ENCODE measurements around the gene MFSD6.

The MFSD6 gene

GRCh38 chr2:190526105-190526750 lies 118.1 kb downstream of the MFSD6 start:
- no peaks in the 10 kb centered on the region for H3K4me1 ChIP-seq (ENCODE audit: control insufficient read depth, insufficient read depth, low read length)
- CTCF ChIA-PET: interaction anchor here (0.6 kb wide), 1 partner anchor 253 kb away, joined by 3 read pairs; no protein-coding TSS in a partner anchor
- H3K27ac ChIP-seq (ENCODE audit: extremely low read depth, low read depth, low read length): no peak overlapping the region
- no peak for TF ChIP-seq ZNF629 (tag by site-specific recombination; IDR thresholded peaks at IDR 0.05)
- no peak for TF ChIP-seq HOXC10 (CRISPR knock-in tag; IDR thresholded peaks at IDR 0.05)
- TF ChIP-seq CTCF (tag by site-specific recombination; IDR thresholded peaks at IDR 0.05): no peak
- H3K4me3 ChIP-seq (ENCODE audit: low read depth, low read length): no peak overlapping the region
- no peaks in the 10 kb centered on the region for H3K36me3 ChIP-seq (ENCODE audit: control insufficient read depth in 2 of 2, insufficient read depth in 1 of 2, low read length in 2 of 2)
- POLR2A ChIA-PET: no interaction called here
- H3K9me3 ChIP-seq (ENCODE audit: control insufficient read depth, insufficient read depth, low read depth, low read length): no peaks in the 10 kb centered on the region

GRCh38 chr2:190527214-190527613 lies 119.1 kb downstream of the MFSD6 start:
- ChIA-PET CTCF (no interaction called here), POLR2A (no interaction called here)
- TF ChIP-seq ZNF280D (tag by site-specific recombination; IDR thresholded peaks at IDR 0.05) (no peak), ZBTB17 (tag by site-specific recombination; IDR thresholded peaks at IDR 0.05) (no peak), ZNF488 (tag by site-specific recombination; IDR thresholded peaks at IDR 0.05) (no peak), ZNF544 (tag by site-specific recombination; IDR thresholded peaks at IDR 0.05) (no peak), ZNF621 (tag by site-specific recombination; IDR thresholded peaks at IDR 0.05) (no peak), ZNF530 (tag by site-specific recombination; IDR thresholded peaks at IDR 0.05; ENCODE audit: low read depth) (no peak), ZNF354C (tag by site-specific recombination; IDR thresholded peaks at IDR 0.05; ENCODE audit: borderline replicate concordance, low read depth) (no peak), ZBTB48 (tag by site-specific recombination; IDR thresholded peaks at IDR 0.05) (no peak), ZNF133 (tag by site-specific recombination; IDR thresholded peaks at IDR 0.05) (no peak), ZNF704 (tag by site-specific recombination; IDR thresholded peaks at IDR 0.05) (no peak), KLF10 (tag by site-specific recombination; IDR thresholded peaks at IDR 0.05) (no peak)
- H3K4me3 ChIP-seq (ENCODE audit: low read depth, low read length): no peak overlapping the region
- H3K36me3 ChIP-seq (ENCODE audit: control insufficient read depth in 2 of 2, insufficient read depth in 1 of 2, low read length in 2 of 2): no peaks in the 10 kb centered on the region
- H3K27ac ChIP-seq (ENCODE audit: extremely low read depth, low read depth, low read length): no peak overlapping the region
- H3K4me1 ChIP-seq (ENCODE audit: control insufficient read depth, insufficient read depth, low read length): no peaks in the 10 kb centered on the region
- H3K9me3 ChIP-seq (ENCODE audit: control insufficient read depth, insufficient read depth, low read depth, low read length): no peaks in the 10 kb centered on the region

- no peak for TF ChIP-seq SP7 (tag by site-specific recombination; IDR thresholded peaks at IDR 0.05)
- no peak for TF ChIP-seq HOXA7 (CRISPR knock-in tag; IDR thresholded peaks at IDR 0.05; ENCODE audit: borderline replicate concordance)
- no peak for TF ChIP-seq ZNF146 (tag by site-specific recombination; IDR thresholded peaks at IDR 0.05)
- TF ChIP-seq ZNF624 (tag by site-specific recombination; IDR thresholded peaks at IDR 0.05): no peak
- TF ChIP-seq HOXD13 (CRISPR knock-in tag; IDR thresholded peaks at IDR 0.05; ENCODE audit: borderline replicate concordance): no peak
- TF ChIP-seq PRDM6 (tag by site-specific recombination; IDR thresholded peaks at IDR 0.05): no peak
- no peak for TF ChIP-seq ZNF510 (tag by site-specific recombination; IDR thresholded peaks at IDR 0.05; ENCODE audit: insufficient replicate concordance)
- TF ChIP-seq ZNF175 (tag by site-specific recombination; IDR thresholded peaks at IDR 0.05): no peak
- ChIA-PET POLR2A (no interaction called here), CTCF (no interaction called here)
- H3K36me3 ChIP-seq (ENCODE audit: control insufficient read depth in 2 of 2, insufficient read depth in 1 of 2, low read length in 2 of 2): no peaks in the 10 kb centered on the region
- H3K4me3 ChIP-seq (ENCODE audit: low read depth, low read length): no peak overlapping the region
- no peaks in the 10 kb centered on the region for H3K4me1 ChIP-seq (ENCODE audit: control insufficient read depth, insufficient read depth, low read length)
- no peak overlapping the region for H3K27ac ChIP-seq (ENCODE audit: extremely low read depth, low read depth, low read length)
- no peaks in the 10 kb centered on the region for H3K9me3 ChIP-seq (ENCODE audit: control insufficient read depth, insufficient read depth, low read depth, low read length)
Measured at GRCh38 chr2:190527918-190528317, 119.8 kb downstream of the MFSD6 start.
